Ishikawa (cell line): ENCODE measurements around the gene REEP3.

ENCODE experiments used
- CEBPB ChIP-seq: IDR thresholded peaks from 2 replicates; pipeline ENCODE4 v1.6.1; 2012
- CREB1 ChIP-seq: IDR thresholded peaks from 2 replicates; pipeline ENCODE4 v1.6.1; 2012; ENCODE audit warnings: low read depth
- EGR1 ChIP-seq: IDR thresholded peaks from 2 replicates; pipeline ENCODE4 v1.6.1; 2012
- EP300 ChIP-seq: IDR thresholded peaks from 2 replicates; pipeline ENCODE4 v1.6.1; 2012; ENCODE audit warnings: borderline replicate concordance
- FOXM1 ChIP-seq: IDR thresholded peaks from 2 replicates; pipeline ENCODE4 v1.6.1; 2012; ENCODE audit warnings: low read depth, borderline replicate concordance
- MAX ChIP-seq: IDR thresholded peaks from 2 replicates; pipeline ENCODE4 v1.6.1; 2012
- NFIC ChIP-seq: IDR thresholded peaks from 2 replicates; pipeline ENCODE4 v1.6.1; 2012
- RAD21 ChIP-seq: IDR thresholded peaks from 2 replicates; pipeline ENCODE4 v1.6.1; 2012; ENCODE audit warnings: low read depth
- REST ChIP-seq: IDR thresholded peaks from 2 replicates; pipeline ENCODE4 v1.6.1; 2012; ENCODE audit warnings: low read depth, mild to moderate bottlenecking
- TAF1 ChIP-seq: IDR thresholded peaks from 2 replicates; pipeline ENCODE4 v1.6.1; 2012; ENCODE audit warnings: low read depth, mild to moderate bottlenecking
- TCF12 ChIP-seq: IDR thresholded peaks from 2 replicates; pipeline ENCODE4 v1.6.1; 2012; ENCODE audit warnings: low read depth
- TEAD4 ChIP-seq: IDR thresholded peaks from 2 replicates; pipeline ENCODE4 v1.6.1; 2012
- YY1 ChIP-seq: IDR thresholded peaks from 2 replicates; pipeline ENCODE4 v1.6.1; 2012; ENCODE audit warnings: low read depth
- ZBTB7A ChIP-seq: IDR thresholded peaks from 2 replicates; pipeline ENCODE4 v1.6.1; 2012; ENCODE audit warnings: low read depth
- TF ChIP-seq, protein P1 (sequence below): IDR thresholded peaks from 2 replicates; pipeline ENCODE4 v1.6.1; 2012

The REEP3 gene

DNA sequence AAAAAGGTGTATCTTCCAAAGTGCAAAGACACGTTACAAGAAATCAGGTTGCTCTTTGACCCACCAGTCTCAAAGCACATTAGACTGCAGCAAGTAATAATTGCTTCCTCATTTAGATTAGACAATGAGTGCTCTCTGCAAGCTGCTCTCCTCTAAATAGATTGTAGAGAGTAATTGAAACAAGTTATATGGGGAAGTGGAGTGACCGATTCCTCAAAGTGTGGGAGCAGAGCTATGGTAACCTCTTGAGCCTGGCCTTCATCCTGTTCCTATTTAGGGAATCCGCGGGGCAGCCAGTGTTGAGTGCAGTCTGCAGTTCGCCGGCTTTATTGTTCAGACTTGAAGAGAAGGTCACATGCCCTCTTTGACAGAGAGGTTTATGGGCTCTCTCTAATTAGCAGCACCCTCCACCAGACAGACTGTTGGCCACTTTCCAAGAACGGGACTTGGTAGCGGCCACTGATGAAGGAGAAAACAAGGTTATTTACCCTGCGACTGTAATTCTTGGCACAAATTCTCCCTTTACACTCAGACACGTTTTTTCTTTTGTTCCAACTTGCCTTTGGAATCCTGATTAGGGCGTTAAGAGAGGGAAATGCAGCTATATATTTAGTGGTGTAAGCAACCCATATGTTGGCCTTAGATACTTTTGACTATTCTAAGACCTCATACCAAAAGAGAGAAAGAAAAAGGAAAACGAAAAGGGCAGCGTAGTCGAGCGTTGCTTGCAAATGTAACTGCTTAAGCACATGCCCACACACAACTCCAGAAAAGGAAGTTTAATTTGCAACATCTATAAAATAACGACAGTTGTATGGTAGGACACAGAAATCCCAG, 107.5 kb downstream of the REEP3 start:
- peak; percentile 88 for TF ChIP-seq NFIC
- no peak for TF ChIP-seq TAF1
- no peak for TF ChIP-seq EP300
- TF ChIP-seq MAX: no peak
- TF ChIP-seq TCF12: no peak
- TF ChIP-seq FOXM1: no peak; the same call in 1 of the 2 replicates
- no peak for TF ChIP-seq RAD21
- TF ChIP-seq, protein P1, sequence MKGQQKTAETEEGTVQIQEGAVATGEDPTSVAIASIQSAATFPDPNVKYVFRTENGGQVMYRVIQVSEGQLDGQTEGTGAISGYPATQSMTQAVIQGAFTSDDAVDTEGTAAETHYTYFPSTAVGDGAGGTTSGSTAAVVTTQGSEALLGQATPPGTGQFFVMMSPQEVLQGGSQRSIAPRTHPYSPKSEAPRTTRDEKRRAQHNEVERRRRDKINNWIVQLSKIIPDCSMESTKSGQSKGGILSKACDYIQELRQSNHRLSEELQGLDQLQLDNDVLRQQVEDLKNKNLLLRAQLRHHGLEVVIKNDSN: peak; percentile 90
- peak; percentile 13; the same call in 1 of the 2 replicates for TF ChIP-seq TEAD4
- TF ChIP-seq CEBPB: no peak
- no peak for TF ChIP-seq ZBTB7A
- no peak for TF ChIP-seq CREB1
- no peak for TF ChIP-seq YY1
- TF ChIP-seq REST: no peak
- no peak for TF ChIP-seq EGR1

DNA sequence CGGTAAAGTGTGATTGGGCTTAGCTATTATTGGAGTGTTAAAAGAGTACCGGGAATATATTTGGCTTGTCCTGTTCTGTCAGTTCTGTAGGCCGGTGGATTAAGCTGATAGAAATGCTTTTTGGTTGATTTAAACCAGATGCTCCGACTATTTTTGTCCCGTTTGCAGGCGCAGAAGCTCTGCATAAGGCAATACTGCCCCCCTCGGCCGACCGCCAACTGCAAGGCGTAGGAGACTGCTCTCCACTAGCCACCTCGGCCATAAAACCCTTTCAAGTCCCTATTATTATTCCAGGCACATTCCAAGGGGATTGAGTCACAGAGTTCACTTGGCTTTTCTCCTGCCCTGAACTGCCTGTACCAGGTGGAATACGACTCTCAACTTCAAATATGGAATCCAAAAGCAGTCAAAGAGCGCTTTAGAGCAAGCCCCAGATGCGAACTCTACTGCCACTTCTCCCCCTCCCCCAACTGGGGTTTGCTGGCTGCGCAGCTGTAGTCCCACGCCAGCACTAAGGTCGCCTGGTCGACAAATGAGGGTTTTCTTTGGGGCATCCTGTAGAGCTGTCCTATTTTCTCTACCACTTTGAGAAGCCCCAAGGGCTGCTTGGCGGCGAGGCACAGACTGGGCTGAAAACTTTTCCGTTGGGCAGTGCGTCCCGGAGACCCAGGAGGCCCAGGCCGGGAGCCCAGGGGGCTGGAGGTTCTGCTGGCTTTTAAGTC, 108.3 kb downstream of the REEP3 start:
- TF ChIP-seq REST (no peak), NFIC (peak; percentile 83), MAX (0 out of 2 replicates have a peak, but pooled peaks have one; percentile 18), EGR1 (peak; percentile 29; the same call in 1 of the 2 replicates), CEBPB (peak; percentile 13; the same call in 1 of the 2 replicates), ZBTB7A (no peak), TEAD4 (peak; percentile 97), EP300 (peak; percentile 76), TCF12 (peak; percentile 83), RAD21 (peak; percentile 87)

DNA sequence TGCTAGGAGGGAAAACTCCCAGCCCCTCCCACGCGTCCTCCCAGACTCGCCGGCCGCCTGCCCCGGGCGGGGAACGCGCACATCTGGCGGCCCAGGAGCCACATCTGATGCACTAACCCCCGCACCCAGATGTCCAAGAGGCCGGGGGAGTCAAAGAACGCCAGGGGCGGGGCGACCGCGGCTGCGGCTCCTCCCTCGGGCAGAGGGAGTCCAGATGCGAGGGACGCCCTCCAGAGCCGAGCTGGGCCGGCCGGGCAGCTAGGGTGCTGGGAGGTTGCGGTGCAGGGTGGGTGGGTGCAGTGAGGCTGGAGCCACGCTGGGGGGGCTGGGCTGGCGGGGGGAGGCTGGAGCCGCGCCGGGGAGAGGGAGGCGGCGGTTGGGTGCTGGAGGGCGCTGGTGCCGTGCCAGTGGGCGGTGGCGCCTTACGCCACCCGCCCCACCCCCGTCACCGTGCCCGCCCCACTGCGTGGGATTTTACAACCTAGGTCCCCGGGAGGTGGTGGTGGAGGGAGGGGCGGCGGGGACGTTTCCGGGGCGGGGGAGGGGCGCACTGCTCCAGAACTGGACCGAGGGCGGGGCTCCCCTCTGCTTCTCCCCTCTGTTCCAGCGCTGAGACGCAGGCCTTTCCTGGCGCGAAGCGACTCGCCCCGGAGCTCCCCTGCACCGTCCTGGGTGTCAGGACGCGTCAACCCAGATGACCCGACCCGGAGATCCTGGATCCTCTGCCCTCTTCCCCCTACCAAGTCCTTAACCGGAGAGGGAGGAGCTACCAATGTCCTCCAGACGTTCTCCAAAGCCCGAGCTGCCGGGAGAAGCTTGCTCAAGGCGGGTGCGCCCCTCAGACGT, 109.1 kb downstream of the REEP3 start:
- no peak for TF ChIP-seq YY1
- no peak for TF ChIP-seq FOXM1
- TF ChIP-seq RAD21: peak; percentile 3; the same call in 1 of the 2 replicates
- TF ChIP-seq CEBPB: peak; percentile 16; the same call in 1 of the 2 replicates
- TF ChIP-seq NFIC: peak; percentile 72
- peak; percentile 85 for TF ChIP-seq EGR1
- peak; percentile 48; the same call in 1 of the 2 replicates for TF ChIP-seq CREB1
- peak; percentile 13; the same call in 1 of the 2 replicates for TF ChIP-seq TEAD4
- no peak for TF ChIP-seq REST
- TF ChIP-seq TAF1: peak; percentile 6
- TF ChIP-seq EP300: peak; percentile 64; the same call in 1 of the 2 replicates
- TF ChIP-seq MAX: peak; percentile 43; the same call in 1 of the 2 replicates
- no peak; the same call in none of the 2 replicates for TF ChIP-seq ZBTB7A
- TF ChIP-seq TCF12: peak; percentile 42; the same call in 1 of the 2 replicates
- TF ChIP-seq, protein P1: no peak
